Mesendoderm (in vitro differentiated cells): ENCODE measurements around the gene C1QC.

Source experiments
- DNase-seq: peaks from one replicate; pipeline ENCODE4 v3.0.0; 2013
- H2AK5ac ChIP-seq: 2 replicates; pipeline ENCODE4 v1.6.1; 2013; ENCODE audit warnings: low read length, inconsistent platforms
- H2BK120ac ChIP-seq: 2 replicates; pipeline ENCODE4 v1.6.1; 2013; ENCODE audit warnings: low read depth, mild to moderate bottlenecking, low read length, moderate library complexity, mixed read lengths
- H2BK15ac ChIP-seq: replicated peaks from 2 replicates; pipeline ENCODE4 v1.6.1; 2013; ENCODE audit warnings: low read depth, mild to moderate bottlenecking, moderate library complexity
- H2BK5ac ChIP-seq: 2 replicates; pipeline ENCODE4 v1.6.1; 2013; ENCODE audit warnings: low read length, inconsistent platforms
- H3K18ac ChIP-seq: 2 replicates; pipeline ENCODE4 v1.6.1; 2013; ENCODE audit warnings: mild to moderate bottlenecking, low read length, mixed read lengths
- H3K23ac ChIP-seq: one replicate; pipeline ENCODE4 v1.6.1; 2013; ENCODE audit warnings: low read length
- H3K27ac ChIP-seq: 2 replicates; pipeline ENCODE4 v1.5.1; 2013; ENCODE audit warnings: low read depth, mild to moderate bottlenecking, inconsistent platforms, low read length, moderate library complexity
- H3K27me3 ChIP-seq: 2 replicates; pipeline ENCODE4 v1.6.1; 2013; ENCODE audit warnings: low read length, control low read depth, mild to moderate bottlenecking, inconsistent platforms; ENCODE audit not compliant: insufficient read depth, poor library complexity
- H3K36me3 ChIP-seq: 2 replicates; pipeline ENCODE4 v1.6.1; 2013; ENCODE audit warnings: low read length, inconsistent platforms; ENCODE audit not compliant: control insufficient read depth, insufficient read depth
- H3K4ac ChIP-seq: one replicate; pipeline ENCODE4 v1.6.1; 2013; ENCODE audit warnings: low read depth, mild to moderate bottlenecking, low read length, moderate library complexity
- H3K4me1 ChIP-seq: 2 replicates; pipeline ENCODE4 v1.6.1; 2013; ENCODE audit warnings: low read depth, low read length, inconsistent platforms; ENCODE audit not compliant: control insufficient read depth
- H3K4me2 ChIP-seq: 2 replicates; pipeline ENCODE4 v1.6.1; 2013; ENCODE audit warnings: low read length
- H3K4me3 ChIP-seq: 2 replicates; pipeline ENCODE4 v1.5.1; 2013; ENCODE audit warnings: mild to moderate bottlenecking, low read length
- H3K56ac ChIP-seq: one replicate; pipeline ENCODE4 v1.6.1; 2013; ENCODE audit warnings: low read length
- H3K79me1 ChIP-seq: 2 replicates; pipeline ENCODE4 v1.6.1; 2013; ENCODE audit warnings: low read length, inconsistent platforms
- H3K79me2 ChIP-seq: 2 replicates; pipeline ENCODE4 v1.6.1; 2013; ENCODE audit warnings: mild to moderate bottlenecking, low read length; ENCODE audit not compliant: control insufficient read depth, insufficient read depth
- H3K9ac ChIP-seq: 2 replicates; pipeline ENCODE4 v1.6.1; 2013; ENCODE audit warnings: low read length, inconsistent platforms
- H4K5ac ChIP-seq: one replicate; pipeline ENCODE4 v1.6.1; 2013; ENCODE audit warnings: low read length
- H4K8ac ChIP-seq: one replicate; pipeline ENCODE4 v1.6.1; 2013; ENCODE audit warnings: low read depth, mild to moderate bottlenecking, control low read depth, low read length, moderate library complexity
- WGBS: extraction: QIAGEN DNeasy Blood & Tissue Kit; methylation state at CpG from one replicate; pipeline ENCODE4 v1.1.7; 2013; ENCODE audit warnings: low lambda C conversion rate, missing lambda C conversion rate; ENCODE audit not compliant: insufficient coverage; ENCODE audit errors: extremely low coverage; 5-methylcytosine and 5-hydroxymethylcytosine counted together

C1QC gene

DNA sequence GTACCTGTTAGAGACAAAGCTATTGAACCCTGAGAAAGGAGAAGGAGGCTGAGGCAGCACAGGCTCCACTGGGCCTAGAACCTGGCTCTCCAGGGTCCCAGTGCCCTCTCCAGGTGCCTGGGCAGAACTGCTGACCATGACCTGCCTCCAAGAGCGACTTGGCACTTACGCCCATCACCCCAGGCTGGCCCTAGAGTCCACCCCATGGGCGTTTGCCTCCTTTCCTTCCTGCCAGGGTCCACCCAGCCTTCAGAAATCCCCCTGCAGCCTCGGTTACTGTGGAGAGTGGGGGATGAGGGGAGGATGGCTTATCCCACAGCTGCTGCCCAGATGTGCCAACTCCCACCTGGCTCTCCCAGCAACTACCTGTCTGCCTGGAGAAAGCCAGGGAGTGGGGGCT lies 21.7 kb upstream of the C1QC start:
- Histone ChIP-seq H3K4me3 (no peak overlapping the region), H2BK15ac (no peak overlapping the region), H3K4me2 (no peak overlapping the region), H3K36me3 (no peaks in the 10 kb centered on the region), H3K9ac (no peak overlapping the region), H2BK5ac (no peak overlapping the region), H3K79me2 (no peaks in the 10 kb centered on the region), H3K27me3 (no peaks in the 10 kb centered on the region), H2AK5ac (no peak overlapping the region), H3K4me1 (no peaks in the 10 kb centered on the region), H3K4ac (no peak overlapping the region), H4K5ac (no peak overlapping the region), H3K79me1 (no peaks in the 10 kb centered on the region), H3K27ac (no peak overlapping the region), H3K23ac (no peak overlapping the region), H3K56ac (no peak overlapping the region), H4K8ac (no peak overlapping the region), H3K18ac (no peak overlapping the region), H2BK120ac (no peak overlapping the region)
- no CpG with 5 or more reads among the region's 4 CpGs for WGBS
- no peak for DNase-seq

DNA sequence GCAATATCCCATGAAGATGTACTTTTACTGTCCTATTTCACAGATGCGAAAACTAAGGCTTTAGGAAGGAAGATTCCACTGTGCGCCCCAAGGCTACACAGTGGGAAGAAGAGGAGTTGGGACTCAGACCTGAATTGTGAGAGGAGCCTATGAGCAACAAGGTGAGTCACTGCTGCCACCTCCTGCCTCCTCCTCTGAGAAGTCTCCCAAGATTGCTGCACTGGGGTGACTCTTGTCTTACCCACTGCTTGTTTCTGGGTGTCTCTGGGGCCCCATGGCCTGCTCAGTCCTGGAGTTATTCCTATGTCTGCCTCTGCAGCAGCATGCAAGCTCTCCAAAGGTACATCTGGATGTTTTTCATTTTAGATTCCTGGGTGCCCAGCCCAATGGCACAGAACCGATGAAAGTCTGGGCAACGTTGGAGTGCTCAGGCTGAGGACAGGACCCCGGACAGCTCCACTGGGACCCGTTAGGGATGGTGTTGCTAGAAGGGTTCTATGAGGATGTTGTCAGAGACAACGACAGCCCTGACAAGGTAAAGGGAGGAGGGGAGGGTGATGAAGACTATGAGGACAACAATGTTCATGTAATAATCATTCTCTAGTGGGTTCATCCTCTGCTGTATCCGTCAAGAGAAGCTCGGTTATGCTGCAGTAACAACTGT lies 18.0 kb upstream of the C1QC start:
- Histone ChIP-seq H3K18ac (no peak overlapping the region), H3K56ac (no peak overlapping the region), H3K4me2 (no peak overlapping the region), H3K4me3 (no peak overlapping the region), H3K23ac (no peak overlapping the region), H3K4ac (no peak overlapping the region), H2AK5ac (no peak overlapping the region), H3K27me3 (no peaks in the 10 kb centered on the region), H4K8ac (no peak overlapping the region), H3K79me2 (no peaks in the 10 kb centered on the region), H2BK120ac (no peak overlapping the region), H3K36me3 (no peaks in the 10 kb centered on the region), H3K27ac (no peak overlapping the region), H4K5ac (no peak overlapping the region), H2BK15ac (no peak overlapping the region), H3K79me1 (no peaks in the 10 kb centered on the region), H3K4me1 (peaks cover 4% of the 10 kb centered on the region), H2BK5ac (no peak overlapping the region), H3K9ac (no peak overlapping the region)
- no CpG with 5 or more reads among the region's 9 CpGs for whole genome bisulfite sequencing
- peak; percentile 58 for DNase-seq

DNA sequence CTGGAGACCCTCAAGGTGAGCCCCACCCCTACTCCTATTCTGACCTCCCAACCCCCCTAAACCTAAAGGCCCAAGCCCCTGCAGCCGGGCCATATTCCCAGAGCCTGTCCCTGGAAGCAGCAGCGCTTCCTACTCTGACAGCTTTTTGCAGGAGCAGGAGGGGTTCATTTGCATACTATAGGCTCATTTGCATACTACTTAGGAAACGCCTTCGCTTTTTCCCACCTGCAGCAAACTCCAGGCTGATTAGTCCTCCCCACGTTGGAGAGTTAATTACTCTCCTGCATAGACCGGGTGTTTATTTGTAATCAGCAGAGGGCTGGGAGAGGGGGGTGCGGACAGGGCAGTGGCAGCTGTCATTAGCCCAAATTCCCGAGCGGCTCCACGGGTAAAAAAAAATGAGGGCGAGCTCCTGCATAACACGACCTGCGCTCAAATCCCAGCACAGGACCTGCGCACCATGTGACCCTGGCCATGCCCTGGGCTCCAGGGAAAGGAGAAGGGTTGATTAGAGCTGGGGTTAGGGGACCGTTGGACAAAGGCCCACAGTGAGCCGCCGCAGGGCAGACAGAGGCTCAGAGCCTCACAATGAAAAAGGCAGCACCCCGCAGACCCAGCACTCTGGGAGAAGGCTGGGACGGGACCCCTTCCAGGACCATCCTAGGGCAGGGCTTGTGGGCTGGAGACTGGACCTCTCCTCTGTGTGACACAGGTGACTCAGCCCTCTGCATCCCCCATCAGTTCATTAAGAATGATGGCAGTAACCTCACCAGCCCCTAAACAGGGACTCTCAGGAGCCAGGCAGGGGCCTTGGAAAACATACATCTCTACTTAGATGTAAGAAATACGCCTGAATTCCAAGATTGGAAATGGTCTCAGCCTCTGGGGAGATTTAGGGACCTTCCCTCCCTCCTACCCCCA lies 16.9 kb upstream of the C1QC start:
- H4K8ac ChIP-seq, result no peak overlapping the region
- H3K9ac ChIP-seq, result no peak overlapping the region
- no peak overlapping the region for H2BK15ac ChIP-seq
- no CpG with 5 or more reads among the region's 20 CpGs for WGBS
- H3K4me3 ChIP-seq, result no peak overlapping the region
- H3K4me1 ChIP-seq, result peaks cover 4% of the 10 kb centered on the region
- no peaks in the 10 kb centered on the region for H3K79me1 ChIP-seq
- H3K23ac ChIP-seq, result no peak overlapping the region
- peak; percentile 59 for DNase-seq
- H3K18ac ChIP-seq, result no peak overlapping the region
- no peak overlapping the region for H2BK120ac ChIP-seq
- H4K5ac ChIP-seq, result no peak overlapping the region
- no peaks in the 10 kb centered on the region for H3K36me3 ChIP-seq
- no peak overlapping the region for H3K27ac ChIP-seq
- H2AK5ac ChIP-seq, result no peak overlapping the region
- H3K27me3 ChIP-seq, result no peaks in the 10 kb centered on the region
- no peak overlapping the region for H3K56ac ChIP-seq
- H3K4ac ChIP-seq, result no peak overlapping the region
- H3K4me2 ChIP-seq, result no peak overlapping the region
- H2BK5ac ChIP-seq, result no peak overlapping the region
- H3K79me2 ChIP-seq, result no peaks in the 10 kb centered on the region

DNA sequence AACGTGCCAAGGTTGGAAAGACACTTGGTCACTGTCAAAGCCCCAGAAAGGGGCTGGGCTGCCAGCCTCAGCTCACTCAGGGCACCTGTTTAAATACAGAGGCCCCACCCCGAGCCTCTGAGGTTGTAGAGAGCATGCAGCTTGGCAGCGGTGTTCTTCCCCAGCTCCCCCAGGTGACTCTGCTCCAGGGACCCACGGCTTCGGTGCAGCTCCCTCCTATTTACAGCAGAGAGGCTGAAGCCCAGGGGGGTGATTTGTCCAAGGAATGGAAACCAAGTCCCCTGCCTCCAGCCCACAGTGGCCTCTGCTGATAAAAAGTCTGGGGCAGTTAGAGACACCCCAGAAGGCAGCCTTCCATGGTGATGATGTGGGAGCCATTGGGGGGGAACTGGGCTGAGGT lies 16.1 kb upstream of the C1QC start:
- Histone ChIP-seq H3K9ac (no peak overlapping the region), H2BK15ac (no peak overlapping the region), H2BK5ac (no peak overlapping the region), H3K4ac (no peak overlapping the region), H2AK5ac (no peak overlapping the region), H3K4me2 (no peak overlapping the region), H3K27me3 (no peaks in the 10 kb centered on the region), H3K4me3 (no peak overlapping the region), H2BK120ac (no peak overlapping the region), H3K79me1 (no peaks in the 10 kb centered on the region), H4K5ac (no peak overlapping the region), H3K56ac (no peak overlapping the region), H3K18ac (no peak overlapping the region), H3K36me3 (no peaks in the 10 kb centered on the region), H3K23ac (no peak overlapping the region), H3K4me1 (peaks cover 4% of the 10 kb centered on the region), H4K8ac (no peak overlapping the region), H3K27ac (no peak overlapping the region), H3K79me2 (no peaks in the 10 kb centered on the region)
- DNase-seq, result no peak
- no CpG with 5 or more reads among the region's 5 CpGs for WGBS

DNA sequence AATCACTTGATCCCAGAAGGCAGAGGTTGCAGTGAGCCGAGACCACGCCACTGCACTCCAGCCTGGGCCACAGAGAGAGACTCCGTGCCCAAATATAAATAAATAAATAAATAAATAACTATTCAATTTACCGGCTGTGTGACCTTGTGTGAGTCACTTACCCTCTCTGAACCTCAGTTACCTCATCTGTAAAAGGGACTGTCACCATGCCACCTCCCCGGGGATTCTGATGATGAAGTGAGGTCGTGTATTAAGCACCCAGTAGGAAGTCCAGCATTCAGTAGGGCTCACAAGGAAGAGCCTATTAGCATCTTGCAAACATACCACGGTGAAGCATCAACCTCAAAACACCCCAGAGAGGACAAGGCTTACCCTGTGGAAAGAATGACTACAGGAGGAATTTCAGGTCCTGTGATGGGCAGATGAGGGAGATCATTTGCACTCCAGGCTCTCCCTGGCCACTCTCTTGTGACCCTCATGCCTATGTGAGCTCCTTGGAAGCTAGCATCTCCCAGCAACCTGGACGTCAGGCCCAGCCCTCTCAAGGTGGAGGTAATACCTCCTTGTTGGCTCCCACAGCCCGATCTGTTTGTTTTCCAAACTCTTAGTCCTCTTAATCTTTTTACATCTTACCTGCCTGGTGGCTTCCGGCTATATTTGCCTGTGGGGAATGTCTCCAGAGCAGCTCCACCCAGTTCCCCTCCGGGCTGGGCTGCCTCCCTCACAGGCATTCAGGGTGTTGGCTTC lies 14.6 kb upstream of the C1QC start:
- no peak overlapping the region for H2BK15ac ChIP-seq
- no peak overlapping the region for H2BK5ac ChIP-seq
- H3K23ac ChIP-seq, result peak overlapping the region; percentile 80
- no peak overlapping the region for H3K4me2 ChIP-seq
- H2AK5ac ChIP-seq, result no peak overlapping the region
- no peak overlapping the region for H2BK120ac ChIP-seq
- H4K8ac ChIP-seq, result no peak overlapping the region
- no peak overlapping the region for H3K27ac ChIP-seq
- no CpG with 5 or more reads among the region's 11 CpGs for WGBS
- H3K9ac ChIP-seq, result no peak overlapping the region
- no peaks in the 10 kb centered on the region for H3K27me3 ChIP-seq
- no peaks in the 10 kb centered on the region for H3K79me1 ChIP-seq
- no peak overlapping the region for H4K5ac ChIP-seq
- H3K4me1 ChIP-seq, result peaks cover 4% of the 10 kb centered on the region
- peak; percentile 52 for DNase-seq
- H3K79me2 ChIP-seq, result no peaks in the 10 kb centered on the region
- H3K18ac ChIP-seq, result no peak overlapping the region
- H3K4ac ChIP-seq, result no peak overlapping the region
- H3K4me3 ChIP-seq, result no peak overlapping the region
- no peaks in the 10 kb centered on the region for H3K36me3 ChIP-seq
- H3K56ac ChIP-seq, result peak overlapping the region; percentile 15
